Non-pigmented ciliary epithelial cell (primary cell): Measurements from ENCODE around the gene ZNF511.
"Not testable (repeated sequence)": the region's sequence is repeated elsewhere in the genome, so short reads cannot be mapped to it uniquely, and the experiment has no call there.

ENCODE experiments used
- DNase-seq: peaks from one replicate; pipeline ENCODE4 v3.0.0-alpha.2; 2010; ENCODE audit warnings: low read depth

The ZNF511 gene

DNA sequence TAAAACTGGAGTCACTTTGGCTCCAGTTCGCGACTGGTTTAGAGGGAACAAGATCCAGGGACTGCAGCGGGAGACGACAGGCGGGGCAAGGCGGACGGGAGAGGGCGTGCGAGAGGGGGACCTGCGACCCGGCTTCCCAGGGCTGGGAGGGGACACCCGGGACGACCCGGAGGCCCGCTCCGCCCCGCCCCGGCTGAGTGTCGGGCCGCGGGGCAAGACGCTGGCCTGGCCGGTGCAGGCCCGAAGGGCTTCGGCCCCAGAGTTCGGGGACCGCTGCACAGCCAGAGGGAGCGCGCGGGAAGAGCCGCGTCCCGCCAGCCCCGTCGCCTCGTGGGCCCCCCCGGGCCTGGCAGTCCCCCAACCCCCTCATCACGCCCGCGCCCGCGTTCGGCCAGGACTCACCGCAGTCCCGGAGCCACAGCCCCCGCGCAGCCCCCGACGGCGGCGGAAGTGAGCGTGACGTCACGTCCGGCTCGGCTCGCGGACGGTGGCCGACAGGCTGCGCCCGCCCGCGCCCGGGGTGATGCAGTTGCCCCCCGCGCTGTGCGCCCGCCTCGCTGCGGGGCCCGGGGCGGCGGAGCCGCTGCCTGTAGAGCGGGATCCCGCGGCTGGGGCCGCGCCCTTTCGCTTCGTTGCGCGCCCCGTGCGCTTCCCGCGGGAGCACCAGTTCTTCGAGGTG lies at the start of gene ZNF511, which contains the start of gene TUBGCP2:
ZNF511 (plus strand) TSS at position 494 of the 679 bp plus-strand sequence; CDS start at position 524, 30 bp downstream.
TUBGCP2 (minus strand) TSS at position 452 of the 679 bp plus-strand sequence. CDS start 5,931 bp downstream, outside the sequence.
- no peak for DNase-seq

DNA sequence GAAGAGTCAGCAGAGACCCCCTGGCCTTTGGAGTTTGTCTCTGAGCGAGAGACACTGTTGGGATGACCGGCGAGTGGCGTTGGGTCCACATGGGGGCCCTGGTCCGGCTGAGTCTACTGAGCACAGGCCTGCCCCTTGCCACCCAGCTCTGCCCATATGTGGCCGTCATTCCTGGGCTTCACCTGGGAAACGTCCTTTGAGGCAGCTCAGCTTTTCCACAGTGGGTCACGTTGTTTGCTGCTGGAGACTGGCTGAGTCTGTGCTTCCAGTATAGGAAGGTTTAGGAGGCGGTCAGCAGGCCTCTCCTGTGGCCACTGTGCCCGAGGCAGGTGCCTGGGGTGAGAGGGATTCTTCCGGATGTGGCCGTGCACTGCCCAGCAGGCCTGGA lies 49.1 kb upstream of the ZNF511 start:
- no peak for DNase-seq

- no peak for DNase-seq
Measured at GRCh38 chr10:133260895-133261725, 47.6 kb upstream of the ZNF511 start.

GRCh38 chr10:133261726-133262325 lies 46.9 kb upstream of the ZNF511 start:
- DNase-seq = no peak

GRCh38 chr10:133262696-133263095 lies 46.0 kb upstream of the ZNF511 start:
- DNase-seq = no peak

DNA sequence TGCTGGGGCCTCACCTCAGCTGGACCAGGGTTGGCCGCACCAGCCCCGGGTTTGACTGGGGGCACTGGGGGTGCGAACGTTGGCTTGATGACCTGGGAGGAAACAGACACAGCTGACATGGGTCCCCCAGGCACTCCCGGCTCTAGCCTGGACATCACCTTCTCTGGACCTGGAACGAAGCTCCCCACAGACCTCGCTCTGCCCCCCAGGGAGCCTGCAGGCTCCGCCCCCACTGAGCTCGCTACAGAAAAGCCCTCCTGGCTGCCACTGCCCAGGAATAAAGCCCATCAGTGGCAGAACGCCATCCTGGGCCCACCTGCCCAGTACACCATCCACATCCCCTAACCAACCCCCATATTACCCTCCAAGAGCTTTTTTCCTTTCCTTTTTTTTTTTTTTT lies 45.0 kb upstream of the ZNF511 start:
- DNase-seq = no peak

DNA sequence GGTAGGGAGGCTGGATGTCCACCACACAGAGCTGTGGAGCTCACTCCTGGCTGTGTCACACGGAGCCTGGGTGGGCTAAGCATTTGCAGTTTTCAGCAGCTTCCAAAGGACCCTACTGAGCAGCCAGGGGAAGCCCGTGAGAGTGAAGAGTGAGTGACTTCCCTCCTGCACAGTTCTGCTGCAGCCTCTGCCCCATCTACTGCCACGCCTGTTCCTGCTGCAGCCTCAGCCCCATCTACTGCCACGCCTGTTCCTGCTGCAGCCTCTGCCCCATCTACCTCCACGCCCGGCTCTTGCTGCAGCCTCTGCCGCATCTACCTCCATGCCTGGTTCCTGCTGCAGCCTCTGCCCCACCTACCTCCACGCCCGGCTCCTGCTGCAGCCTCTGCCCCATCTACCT lies 44.3 kb upstream of the ZNF511 start:
- no peak for DNase-seq

DNA sequence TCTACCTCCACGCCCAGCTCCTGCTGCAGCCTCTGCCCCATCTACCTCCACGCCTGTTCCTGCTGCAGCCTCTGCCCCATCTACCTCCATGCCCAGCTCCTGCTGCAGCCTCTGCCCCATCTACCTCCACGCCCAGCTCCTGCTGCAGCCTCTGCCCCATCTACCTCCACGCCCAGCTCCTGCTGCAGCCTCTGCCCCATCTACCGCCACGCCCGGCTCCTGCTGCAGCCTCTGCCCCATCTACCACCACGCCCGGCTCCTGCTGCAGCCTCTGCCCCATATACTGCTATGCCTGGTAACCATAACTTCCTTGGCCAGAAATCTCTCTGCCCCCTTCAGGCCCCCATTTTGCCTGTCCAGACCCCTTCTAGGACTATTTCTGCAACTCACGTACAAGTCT lies 43.7 kb upstream of the ZNF511 start:
- DNase-seq = not testable (repeated sequence)

GRCh38 chr10:133266056-133266795 lies 42.5 kb upstream of the ZNF511 start:
- DNase-seq = no peak

GRCh38 chr10:133267293-133267692 lies 41.4 kb upstream of the ZNF511 start:
- DNase-seq = no peak

DNA sequence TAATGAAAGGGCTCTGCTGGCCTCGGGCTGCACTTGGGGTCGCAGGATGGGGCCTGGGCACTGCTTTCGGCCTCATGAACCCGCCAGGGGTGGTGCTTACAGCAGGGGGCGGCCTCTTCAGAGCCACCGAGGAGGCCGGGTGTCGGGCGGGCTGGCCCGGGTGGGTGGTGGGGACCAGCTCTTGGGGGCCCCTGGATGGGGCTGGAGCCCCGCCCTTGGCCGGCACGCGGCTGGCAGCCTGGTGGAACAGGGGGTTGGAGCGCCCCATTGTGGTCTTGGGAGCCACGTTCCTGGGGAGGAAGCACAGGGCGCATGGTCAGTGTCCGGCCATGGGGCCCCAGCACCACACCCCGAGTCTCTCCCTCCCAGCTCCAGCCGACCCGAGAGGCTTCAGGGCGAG lies 40.9 kb upstream of the ZNF511 start:
- DNase-seq = no peak

- DNase-seq = no peak
Measured at GRCh38 chr10:133268532-133268931, 40.2 kb upstream of the ZNF511 start.

DNA sequence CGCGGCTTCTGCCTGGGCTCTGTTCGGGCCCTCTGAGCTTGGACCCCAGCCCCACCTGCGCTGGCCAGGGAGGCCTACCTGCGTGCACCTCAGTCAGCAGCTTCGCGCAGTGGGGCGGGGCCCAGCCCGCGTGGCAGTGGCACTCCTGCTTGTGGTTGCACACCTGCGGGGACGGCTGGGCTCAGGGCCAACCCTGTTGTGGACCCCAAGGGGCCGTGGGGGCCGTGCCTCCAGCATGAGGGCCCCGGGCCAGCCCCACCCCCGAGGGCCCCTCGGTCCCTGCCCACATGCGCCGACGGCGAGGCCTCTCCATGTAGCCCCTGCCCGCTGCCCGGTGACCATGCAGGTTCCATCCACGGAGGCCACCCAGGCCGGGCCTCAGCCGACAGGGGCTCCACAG lies 39.3 kb upstream of the ZNF511 start:
- DNase-seq = no peak

- DNase-seq = no peak
Measured at GRCh38 chr10:133270204-133270603, 38.5 kb upstream of the ZNF511 start.

GRCh38 chr10:133270773-133271297 lies 37.9 kb upstream of the ZNF511 start:
- DNase-seq = no peak

GRCh38 chr10:133271521-133272300 lies 37.0 kb upstream of the ZNF511 start:
- no peak for DNase-seq

DNA sequence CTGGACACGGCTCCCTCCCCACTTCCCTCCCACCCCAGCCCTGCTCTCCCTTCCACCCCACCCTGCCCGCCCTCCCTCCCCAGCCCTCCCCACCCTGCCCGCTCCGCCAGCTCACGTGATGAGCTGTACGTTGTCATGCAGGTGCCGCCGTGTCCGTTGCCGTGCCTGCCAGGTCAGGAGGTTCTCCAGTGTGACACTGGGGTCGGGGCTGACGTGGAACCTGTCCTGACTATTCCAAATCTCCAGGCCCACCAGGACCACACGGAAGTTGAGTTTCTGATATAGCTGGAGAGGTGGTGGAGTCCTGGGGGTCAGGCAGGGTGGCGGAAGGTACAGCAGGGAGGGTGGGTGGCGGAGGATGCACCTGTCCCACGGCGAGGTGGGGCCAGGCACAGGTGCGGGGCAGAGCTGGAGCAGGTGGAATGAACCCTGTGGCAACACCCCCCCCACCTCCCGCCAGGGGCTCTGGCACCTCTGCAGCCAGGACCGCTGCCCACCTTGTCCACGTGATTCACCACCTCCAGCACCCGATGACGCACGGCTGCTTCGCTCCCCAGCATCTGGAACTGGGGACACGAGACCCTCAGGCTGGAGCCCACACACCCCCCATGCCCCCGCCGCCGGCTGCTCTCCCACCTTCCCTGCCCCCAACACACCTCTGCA lies 36.3 kb upstream of the ZNF511 start:
- DNase-seq = no peak

DNA sequence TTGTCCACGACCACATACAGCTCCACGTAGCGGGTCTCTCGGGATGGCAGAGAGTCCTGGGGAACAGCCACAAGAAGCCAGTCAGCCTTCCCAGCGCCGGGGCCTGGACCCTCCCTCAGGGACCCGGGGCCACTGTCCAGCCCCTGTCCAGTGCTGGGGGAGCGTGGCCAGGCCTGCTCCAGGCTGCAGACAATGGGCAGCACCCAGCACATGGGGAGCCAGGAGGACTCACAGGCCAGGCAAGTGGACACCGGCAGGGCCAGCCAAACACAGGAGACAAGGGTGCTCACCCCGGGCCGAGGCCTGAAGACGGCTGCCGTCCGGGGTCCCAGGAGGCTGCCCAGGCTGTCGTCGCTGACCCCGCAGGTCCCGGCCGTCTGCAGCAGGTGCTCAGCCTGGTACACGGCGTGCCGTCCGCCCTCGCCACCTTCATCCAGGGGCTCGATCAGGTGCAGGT lies 35.7 kb upstream of the ZNF511 start:
- DNase-seq = no peak

- no peak for DNase-seq
Measured at GRCh38 chr10:133273534-133274143, 35.1 kb upstream of the ZNF511 start.
